ENCODE data around the gene MLH1. TPM values are rescaled to one million over a fixed set of nuclear protein-coding genes. Genes with fewer than 3 reads are reported as not detected.

Gene MLH1
- total RNA-seq, 2 experiments from 2014 or later: 94.2 to 102 TPM

DNA sequence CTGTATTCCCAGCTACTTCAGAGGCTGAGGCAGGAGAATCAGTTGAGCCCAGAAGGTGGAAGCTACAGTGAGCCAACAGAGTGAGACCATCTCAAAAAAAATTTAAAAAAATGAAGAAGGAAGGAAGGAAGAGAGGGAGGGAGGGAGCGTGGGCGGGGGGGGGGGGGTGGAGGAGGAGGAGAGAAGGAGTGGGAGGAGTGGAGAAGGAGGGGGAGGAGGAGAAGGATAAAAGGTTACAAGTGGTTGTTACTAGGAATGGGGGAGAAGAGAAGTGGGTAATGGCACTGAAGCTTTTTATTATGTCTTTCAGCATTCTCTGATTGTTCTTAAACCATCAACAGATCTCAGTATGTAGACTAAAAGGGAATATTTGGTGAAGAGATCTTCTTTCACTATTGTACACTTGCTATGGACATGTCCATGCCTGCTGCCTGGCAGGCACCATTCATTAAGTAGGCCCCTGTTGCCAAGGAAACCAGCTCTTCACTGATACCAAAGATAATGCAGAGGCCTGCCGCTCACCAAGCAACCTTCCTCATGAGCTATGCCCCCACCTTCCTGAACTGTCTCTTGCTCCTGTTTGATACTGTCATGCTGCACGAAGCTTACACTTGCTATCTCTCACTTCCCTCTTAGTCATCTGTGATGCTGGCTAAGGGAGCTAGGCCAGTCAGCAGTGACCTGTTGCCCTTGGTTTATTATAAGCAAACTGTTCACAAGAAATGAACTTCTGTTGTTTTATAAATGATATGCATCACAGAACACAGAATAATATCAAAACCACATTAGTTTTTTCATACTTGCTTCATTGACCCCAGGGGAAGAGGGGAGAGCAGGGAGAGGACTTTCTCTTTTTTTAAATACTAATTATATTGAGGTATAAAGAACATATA, 23.5 kb upstream of the MLH1 start:
- intact Hi-C loops (cut with micrococcal nuclease; ENCODE audit: unreplicated experiment): no loop called here
- Histone ChIP-seq H3K36me3 (ENCODE audit: insufficient read depth, low read length) (no peaks in the 10 kb centered on the region), H3K4me3 (ENCODE audit: low read depth, low read length, poor library complexity, severe bottlenecking) (no peak overlapping the region), H3K4me1 (ENCODE audit: insufficient read depth, low read length, poor library complexity, severe bottlenecking) (peaks cover 40% of the 10 kb centered on the region), H4K20me1 (ENCODE audit: insufficient read depth, low read length) (no peaks in the 10 kb centered on the region), H3K9me2 (ENCODE audit: insufficient read depth, low read length) (no peaks in the 10 kb centered on the region), H3K4me2 (ENCODE audit: low read length) (peak overlapping the region; percentile 50), H3K27ac (ENCODE audit: low read depth, low read length, poor library complexity, severe bottlenecking) (peak overlapping the region; percentile 33), H3K79me2 (ENCODE audit: insufficient read depth, low read depth, low read length) (no peaks in the 10 kb centered on the region), H3K9me3 (ENCODE audit: low read length) (no peaks in the 10 kb centered on the region), H2AFZ (ENCODE audit: low read length) (peak overlapping the region; percentile 69; the same call in 1 of the 2 replicates)
- ChIA-PET CTCF (ENCODE audit: unreplicated experiment) (interaction anchor here (0.8 to 1.6 kb wide), 3 partner anchors 12 to 71 kb away, joined by 3 to 14 read pairs (median 7); partner anchors contain the start of genes EPM2AIP1 and MLH1), POLR2A (interaction anchor here (0.6 to 2.1 kb wide), 14 partner anchors 10 to 1287 kb away, joined by 3 to 21 read pairs (median 4); partner anchors contain the start of genes EPM2AIP1, MLH1 and TRANK1)
- peak; percentile 79 for DNase-seq (ENCODE audit: low spot score)
- TF ChIP-seq, protein P1, sequence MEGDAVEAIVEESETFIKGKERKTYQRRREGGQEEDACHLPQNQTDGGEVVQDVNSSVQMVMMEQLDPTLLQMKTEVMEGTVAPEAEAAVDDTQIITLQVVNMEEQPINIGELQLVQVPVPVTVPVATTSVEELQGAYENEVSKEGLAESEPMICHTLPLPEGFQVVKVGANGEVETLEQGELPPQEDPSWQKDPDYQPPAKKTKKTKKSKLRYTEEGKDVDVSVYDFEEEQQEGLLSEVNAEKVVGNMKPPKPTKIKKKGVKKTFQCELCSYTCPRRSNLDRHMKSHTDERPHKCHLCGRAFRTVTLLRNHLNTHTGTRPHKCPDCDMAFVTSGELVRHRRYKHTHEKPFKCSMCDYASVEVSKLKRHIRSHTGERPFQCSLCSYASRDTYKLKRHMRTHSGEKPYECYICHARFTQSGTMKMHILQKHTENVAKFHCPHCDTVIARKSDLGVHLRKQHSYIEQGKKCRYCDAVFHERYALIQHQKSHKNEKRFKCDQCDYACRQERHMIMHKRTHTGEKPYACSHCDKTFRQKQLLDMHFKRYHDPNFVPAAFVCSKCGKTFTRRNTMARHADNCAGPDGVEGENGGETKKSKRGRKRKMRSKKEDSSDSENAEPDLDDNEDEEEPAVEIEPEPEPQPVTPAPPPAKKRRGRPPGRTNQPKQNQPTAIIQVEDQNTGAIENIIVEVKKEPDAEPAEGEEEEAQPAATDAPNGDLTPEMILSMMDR (conservative IDR thresholded peaks at IDR 0.05; ENCODE audit: low read length): no peak
- TF ChIP-seq EZH2phosphoT487 (IDR thresholded peaks at IDR 0.05; ENCODE audit: borderline replicate concordance, low read depth, low read length): no peak
- no TSS peak for BruUV-seq (replicated peaks)

DNA sequence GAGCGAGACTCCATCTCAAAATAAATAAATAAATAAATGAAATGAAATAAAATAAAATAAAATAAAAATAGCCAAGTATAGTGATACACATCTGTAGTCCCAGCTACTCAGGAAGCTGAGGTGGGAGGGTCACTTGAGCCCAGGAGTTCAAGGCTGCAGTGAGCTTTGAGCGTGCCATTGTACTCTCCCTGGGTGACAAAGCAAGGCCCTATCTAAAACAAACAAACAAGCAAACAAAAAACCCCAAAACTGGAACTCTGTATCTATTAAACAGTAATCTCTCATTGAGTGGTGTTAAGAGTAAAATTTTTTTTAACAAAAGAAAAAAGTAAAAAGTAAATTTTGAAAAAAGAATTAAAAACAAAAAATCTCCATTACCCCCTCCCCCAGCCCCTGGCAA, 21.2 kb upstream of the MLH1 start:
- Histone ChIP-seq H3K4me3 (ENCODE audit: low read depth, low read length, poor library complexity, severe bottlenecking) (no peak overlapping the region), H3K27ac (ENCODE audit: low read depth, low read length, poor library complexity, severe bottlenecking) (no peak overlapping the region), H2AFZ (ENCODE audit: low read length) (no peak overlapping the region), H3K9me3 (ENCODE audit: low read length) (no peaks in the 10 kb centered on the region), H3K79me2 (ENCODE audit: insufficient read depth, low read depth, low read length) (no peaks in the 10 kb centered on the region), H3K4me1 (ENCODE audit: insufficient read depth, low read length, poor library complexity, severe bottlenecking) (peaks cover 28% of the 10 kb centered on the region), H3K4me2 (ENCODE audit: low read length) (no peak overlapping the region), H3K9me2 (ENCODE audit: insufficient read depth, low read length) (no peaks in the 10 kb centered on the region), H4K20me1 (ENCODE audit: insufficient read depth, low read length) (no peaks in the 10 kb centered on the region), H3K36me3 (ENCODE audit: insufficient read depth, low read length) (no peaks in the 10 kb centered on the region)
- no TSS peak for BruUV-seq (replicated peaks)
- ChIA-PET POLR2A (interaction anchor here (2.4 kb wide), 1 partner anchor 17 kb away, joined by 9 read pairs; no protein-coding TSS in a partner anchor), CTCF (ENCODE audit: unreplicated experiment) (no interaction called here)
- no peak for DNase-seq (ENCODE audit: low spot score)
- TF ChIP-seq EZH2phosphoT487 (IDR thresholded peaks at IDR 0.05; ENCODE audit: borderline replicate concordance, low read depth, low read length): no peak
- TF ChIP-seq, protein P1 (conservative IDR thresholded peaks at IDR 0.05; ENCODE audit: low read length): no peak
- intact Hi-C loops (cut with micrococcal nuclease; ENCODE audit: unreplicated experiment): no loop called here
